Activated CD4-positive, alpha-beta T cell treated with anti-CD3 and anti-CD28 coated beads, Interleukin-2, Interleukin-6, amounts not matched to agents 100 ng/mL and 50 ng/mL, durations not matched to agents 16 hours and 8 hours (primary cell): ENCODE data around the gene RALGPS1.
"Not testable (repeated sequence)": the region's sequence is repeated elsewhere in the genome, so short reads cannot be mapped to it uniquely, and the experiment has no call there.

Experiments
- DNase-seq: peaks from one replicate; pipeline ENCODE4 v3.0.0-alpha.2; 2020

Gene RALGPS1

DNA sequence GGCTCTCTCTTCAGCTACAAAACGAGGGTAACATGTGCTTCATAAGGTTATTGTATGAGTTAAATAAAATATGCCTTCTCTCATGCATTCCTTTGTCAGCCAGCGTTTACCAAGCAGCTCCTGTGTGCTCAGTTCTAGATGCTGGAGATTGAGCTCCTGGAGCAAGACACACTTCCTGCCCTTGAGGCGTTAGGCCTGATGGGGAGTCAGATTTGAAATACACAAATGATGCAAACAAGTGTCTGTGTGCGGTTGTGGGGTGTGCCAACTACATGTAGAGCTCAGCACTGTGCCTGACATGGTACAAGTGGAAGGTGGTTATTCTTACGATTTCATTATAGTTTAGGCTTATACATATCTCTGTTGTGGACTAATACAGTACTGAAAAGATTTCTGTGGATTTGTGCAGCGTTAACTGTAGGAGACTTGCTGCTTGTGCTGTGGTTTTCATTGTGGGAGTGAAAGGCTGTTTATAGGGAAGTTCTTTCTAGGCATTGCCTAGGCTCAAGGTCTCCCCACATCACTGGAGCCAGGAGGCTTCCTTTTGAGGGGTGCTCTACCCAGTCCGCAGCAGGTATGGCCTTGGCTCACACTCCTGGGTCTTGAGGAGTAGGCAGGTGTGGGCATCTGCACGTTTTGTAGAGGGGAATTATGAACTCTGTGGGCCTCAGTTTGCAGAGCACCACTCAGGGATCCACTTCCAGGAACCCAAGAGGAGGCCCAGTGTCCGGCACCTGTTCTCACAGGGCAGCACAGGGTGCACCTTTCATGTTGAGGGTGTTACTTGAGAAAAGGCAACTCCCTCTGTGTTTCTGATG, 247.7 kb downstream of the RALGPS1 start:
- DNase-seq = peak; percentile 90

DNA sequence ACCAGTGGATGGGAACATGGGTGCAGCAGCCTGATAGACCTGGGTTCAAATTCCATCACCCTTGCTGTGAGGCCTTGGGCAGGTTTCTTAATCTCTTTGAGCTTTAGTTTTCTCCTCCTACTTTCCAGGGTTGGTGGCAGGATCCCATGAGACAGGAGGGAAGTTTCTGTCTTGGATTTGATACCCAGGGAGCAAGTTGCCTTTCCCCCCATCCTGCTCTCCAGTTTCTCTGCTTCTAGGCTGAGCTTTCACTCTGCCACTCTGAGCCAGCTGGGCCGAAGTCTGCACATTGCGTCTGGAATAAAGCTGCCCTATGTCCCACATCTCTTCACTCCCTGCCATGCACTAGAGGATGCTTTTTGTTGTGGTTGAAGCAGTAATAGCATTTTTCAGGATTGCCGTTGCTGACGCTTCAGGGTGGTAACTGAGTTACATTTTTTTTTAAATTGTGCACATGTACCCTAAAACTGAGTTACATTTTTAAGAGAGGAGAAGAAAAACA, 248.3 kb downstream of the RALGPS1 start:
- no peak for DNase-seq

- peak; percentile 78 for DNase-seq
Observed at GRCh38 chr9:127163409-127163808, 248.8 kb downstream of the RALGPS1 start.

- no peak for DNase-seq
Observed at GRCh38 chr9:127165116-127165515, 250.5 kb downstream of the RALGPS1 start.

DNA sequence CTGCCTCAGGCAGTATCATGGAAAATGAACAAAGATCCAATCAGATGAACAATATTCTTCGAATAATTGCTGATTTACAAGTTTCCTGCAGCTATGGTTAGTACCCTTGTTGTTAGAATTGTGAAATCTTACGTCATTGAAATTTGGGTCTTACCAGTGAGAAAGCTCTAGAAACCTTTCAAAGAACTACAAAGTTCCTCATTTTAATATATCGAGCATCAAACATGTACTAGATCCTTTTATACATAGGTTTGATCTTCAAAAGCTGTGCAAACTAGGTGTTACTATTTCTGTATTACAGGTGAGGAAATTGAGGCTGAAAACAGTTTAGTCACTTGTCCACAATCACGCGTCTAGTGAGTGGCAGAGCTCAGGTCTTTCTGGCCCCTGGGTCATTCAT, 251.5 kb downstream of the RALGPS1 start:
- no peak for DNase-seq

DNA sequence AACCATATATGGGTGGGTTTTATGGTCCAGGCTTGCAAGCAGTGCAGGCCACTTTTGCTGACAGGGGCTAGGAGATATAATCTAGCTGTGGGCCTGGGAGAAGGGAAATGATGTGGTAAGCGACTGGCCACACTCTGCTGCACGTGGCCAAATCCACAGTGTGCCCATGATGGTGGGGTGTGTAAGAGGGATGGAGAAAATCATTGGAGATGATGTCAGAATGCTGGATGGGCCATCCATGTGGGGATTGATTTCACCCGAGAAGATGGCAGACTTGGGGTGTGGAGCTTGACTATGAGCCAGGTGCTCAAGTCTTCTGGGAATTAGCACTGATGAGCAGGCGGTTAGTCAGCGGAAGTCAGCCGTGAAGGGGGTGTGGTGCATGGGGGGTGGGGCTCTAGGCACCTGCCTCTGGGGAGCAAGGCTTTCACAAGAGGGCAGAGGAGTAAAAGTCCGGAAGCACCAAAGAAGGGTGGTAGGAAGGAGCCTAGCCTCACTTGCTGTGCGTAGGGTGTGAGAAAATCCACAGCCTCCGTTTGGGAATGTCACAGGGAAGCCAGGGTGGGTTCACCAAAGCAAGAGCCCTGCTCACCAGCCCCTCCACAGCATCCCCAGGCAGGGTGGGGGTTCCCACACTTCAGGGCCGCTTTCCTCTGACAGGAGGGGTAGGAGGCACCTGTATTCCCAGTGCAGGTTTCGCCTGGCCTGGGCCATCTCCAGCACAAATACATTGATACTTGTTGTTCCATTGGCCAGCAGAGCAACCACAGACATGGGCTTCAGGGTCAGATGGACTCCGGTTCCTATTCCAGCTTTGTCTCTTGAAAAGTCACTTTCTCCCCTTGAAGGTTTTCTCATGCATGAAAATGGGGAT, 252.3 kb downstream of the RALGPS1 start:
- no peak for DNase-seq

DNA sequence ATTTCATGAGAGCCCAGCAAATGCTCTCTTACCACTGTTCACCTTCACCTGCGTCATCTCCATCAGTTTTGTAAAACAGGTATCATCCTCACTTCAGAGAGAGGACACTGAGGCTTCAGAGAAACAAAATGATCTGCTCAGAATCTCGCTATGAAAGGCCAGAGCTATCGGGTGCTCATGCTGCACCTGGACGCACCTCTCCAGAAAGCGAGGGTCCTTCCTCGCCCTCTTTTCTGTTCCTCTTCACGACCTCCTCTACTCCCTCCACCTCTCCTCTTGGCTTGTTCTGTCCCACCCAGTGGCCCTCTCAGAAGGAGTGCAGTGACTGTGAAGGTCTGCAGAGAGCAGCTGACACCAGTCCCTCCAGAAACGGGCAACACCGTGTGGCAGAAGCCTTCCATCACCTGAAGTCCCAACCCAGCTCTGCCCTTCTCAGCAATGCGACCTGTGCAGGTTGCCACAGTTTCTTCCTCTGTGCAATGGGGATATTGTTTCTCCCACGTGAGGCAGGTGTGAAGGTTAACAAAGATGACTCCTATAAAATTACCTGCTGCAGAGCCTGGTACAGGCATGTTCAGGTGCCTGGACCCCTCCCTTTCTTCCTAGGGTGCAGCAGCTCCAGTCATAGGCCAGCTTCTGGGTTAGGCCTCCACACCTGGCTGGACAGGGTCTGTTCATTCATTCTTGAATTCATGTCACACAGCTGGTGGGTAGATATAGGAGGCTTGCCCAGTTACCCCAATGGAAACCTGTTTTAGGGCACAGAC, 253.2 kb downstream of the RALGPS1 start:
- DNase-seq = no peak

DNA sequence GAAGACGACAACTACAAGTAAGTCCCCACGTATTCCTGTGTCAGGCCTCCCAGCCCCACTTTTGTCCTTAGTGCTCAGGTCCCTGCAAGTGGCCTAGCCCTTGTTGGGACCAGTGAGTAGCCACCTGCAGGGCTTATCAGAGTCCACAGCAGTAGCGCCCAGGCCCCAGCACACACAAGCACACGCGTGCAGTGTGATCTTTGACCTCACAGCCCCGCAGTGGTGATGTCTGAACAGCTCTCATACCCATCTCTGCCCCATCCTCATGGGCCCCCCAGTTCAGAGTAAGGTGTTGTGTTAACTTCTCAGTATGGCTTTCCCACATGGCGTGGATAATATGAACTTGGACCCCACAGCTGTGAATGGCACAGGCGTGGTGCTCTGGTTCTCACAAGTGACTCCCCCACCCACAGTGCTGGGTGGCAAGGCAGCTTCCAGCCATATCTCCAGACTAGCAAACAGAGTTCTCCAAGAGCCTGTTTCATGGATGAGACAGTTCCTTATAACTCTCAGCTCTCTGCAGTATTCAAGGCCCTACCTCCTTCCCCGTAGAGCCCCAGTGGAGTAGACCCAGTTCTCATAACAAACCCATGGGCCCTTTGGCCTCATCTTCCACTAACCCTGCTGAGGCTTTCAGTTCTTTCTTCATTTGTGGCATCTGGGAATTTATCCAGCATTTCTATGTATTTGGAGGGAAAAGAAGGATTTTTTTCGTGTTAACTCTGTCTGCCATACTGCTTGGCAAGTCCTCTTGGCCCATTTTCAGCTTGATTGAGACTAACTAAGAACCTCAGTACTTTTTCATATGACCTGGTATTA, 254.4 kb downstream of the RALGPS1 start:
- no peak for DNase-seq

DNA sequence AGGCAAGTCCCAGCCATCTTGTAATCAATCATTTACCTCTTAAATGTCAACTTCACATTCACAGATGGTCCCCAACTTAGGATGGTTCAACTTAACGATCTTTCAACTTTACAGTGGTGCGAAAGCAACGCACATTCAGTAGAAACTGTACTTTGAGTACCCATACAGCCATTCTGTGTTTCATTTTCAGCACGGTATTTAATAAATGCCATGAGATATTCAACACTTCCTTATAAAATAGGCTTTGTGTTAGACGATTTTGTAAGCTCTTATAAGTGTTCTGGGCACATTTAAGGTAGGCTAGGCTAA, 254.9 kb downstream of the RALGPS1 start:
- DNase-seq = no peak

- no peak for DNase-seq
Observed at GRCh38 chr9:127170103-127170502, 255.5 kb downstream of the RALGPS1 start.

DNA sequence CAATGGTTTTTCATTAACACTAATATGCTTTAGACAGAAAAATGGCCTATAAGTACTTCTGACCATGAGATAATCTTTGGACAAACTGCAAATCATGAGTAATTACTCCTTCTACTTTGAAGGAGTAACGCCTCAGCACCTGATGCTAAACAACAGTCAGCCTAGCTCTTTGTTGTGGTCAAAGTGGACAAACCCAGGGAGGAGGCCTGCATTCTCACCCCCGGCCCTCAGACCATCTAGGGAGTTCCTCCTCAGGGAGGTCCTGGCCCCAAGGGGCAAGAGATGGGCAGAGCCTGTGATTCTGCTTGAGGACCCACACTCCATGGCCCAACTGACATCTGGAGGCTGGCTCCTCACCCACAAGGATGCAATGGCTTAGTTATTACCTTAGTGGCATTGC, 256.1 kb downstream of the RALGPS1 start:
- DNase-seq = no peak

DNA sequence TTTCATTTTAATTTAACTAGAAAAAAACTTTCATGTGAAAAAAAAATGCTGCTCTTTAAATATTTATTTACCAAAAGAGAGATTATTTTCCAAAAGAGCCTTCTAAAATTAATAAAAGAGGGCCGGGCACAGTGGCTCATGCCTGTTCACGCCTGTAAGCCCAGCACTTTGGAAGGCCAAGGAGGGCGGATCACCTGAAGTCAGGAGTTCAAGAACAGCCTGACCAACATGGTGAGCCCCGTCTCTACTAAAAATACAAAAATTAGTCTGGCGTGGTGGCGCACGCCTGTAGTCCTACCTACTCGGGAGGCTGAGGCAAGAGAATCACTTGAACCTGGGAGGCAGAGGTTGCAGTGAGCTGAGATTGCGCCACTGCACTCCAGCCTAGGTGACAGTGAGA, 256.8 kb downstream of the RALGPS1 start:
- not testable (repeated sequence) for DNase-seq

DNA sequence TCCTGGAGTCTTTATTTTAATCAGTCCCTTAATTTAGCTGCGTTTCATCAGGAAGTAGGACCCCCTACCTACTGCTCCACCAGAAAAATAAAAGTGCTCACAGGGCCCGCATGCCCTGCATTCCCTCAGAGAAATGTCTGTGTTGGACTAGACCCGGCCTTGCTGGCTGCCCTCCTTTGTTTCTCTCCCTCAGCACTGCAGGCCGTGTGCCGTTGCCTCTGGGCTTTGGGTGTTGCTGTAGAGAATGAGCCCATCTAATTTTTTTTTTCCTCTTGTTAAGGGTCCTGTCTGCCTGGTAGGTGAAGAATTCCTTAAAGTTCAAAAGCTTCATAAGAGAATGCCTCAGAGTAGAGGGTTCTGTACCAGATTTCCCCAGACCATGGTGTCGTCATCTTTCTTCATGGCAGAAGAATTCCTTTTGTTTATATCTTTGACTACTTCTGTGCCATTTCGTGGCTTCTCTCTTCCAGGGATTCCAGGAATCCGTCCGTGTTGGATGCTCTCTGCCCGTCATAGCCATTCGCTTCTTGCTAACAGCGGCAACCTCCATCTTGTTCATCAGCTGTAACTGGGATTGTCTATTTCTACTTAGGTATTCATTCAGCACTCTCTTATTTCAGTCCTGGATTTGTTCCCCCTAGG, 257.6 kb downstream of the RALGPS1 start:
- no peak for DNase-seq

- no peak for DNase-seq
Observed at GRCh38 chr9:127173063-127173462, 258.5 kb downstream of the RALGPS1 start.

DNA sequence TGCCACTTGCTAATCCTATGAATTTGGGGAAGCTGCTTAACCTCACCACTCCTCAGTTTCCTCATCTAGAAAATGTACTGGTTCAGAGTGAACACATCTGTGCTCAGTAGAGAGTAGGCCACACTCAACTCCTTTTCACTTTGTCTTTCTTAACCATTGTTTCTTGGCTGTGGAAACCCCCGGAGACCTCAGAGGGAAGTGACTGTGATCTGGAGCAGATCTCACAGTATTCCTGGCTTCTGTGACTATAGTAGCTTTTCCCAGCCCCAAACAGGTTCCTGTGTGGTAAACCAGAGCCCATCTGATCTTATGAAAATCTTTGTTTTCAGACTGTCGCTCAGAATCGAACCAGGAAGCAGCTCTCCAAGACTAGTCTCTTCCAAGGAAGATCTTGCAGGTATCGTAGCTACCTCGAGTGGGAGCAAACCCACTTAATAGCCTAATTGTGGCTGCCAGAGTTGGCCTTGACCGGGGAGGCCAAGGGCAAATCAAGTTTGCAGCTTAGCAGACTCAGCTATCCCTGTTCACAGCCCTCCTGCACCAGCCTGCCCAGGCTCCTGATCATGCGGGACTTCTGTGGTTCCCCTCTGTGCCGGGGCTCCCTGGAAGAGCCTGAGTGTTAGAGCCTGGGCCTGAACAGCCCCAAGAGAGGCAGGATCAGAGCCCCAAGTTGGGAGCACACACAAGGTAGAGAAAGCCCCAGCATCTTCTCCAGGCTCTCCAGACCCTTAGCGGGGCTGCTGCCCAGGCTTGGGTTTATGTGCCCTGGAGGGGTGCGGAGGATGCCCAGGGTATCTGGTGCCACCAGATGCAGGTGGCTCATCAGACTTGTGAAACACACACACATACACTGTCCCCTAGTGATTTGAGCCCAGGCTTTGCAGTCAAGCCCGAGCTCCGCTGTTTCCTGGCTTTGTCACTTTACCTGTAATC, 260.1 kb downstream of the RALGPS1 start:
- DNase-seq = no peak

- DNase-seq = no peak
Observed at GRCh38 chr9:127175319-127175715, 260.7 kb downstream of the RALGPS1 start.

DNA sequence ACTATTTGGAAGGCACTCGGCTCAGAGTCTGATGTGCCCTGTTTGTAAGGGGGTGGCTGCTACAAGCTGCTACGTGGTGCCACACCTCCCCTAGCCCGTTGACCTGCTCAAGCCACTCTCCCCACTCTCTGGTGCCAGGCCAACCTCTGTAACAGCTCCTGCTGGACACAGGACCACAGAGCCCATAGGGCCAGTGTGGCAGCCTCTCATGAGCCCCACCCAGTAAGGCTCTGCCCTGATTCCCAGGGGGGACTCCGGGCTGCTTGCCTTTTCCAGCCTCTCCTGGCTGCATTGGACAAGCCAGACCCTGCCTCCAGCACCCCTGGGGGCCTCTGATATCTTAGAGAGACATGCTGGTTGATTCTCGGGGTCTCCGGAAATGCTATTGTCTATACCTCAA, 261.2 kb downstream of the RALGPS1 start:
- DNase-seq = no peak

DNA sequence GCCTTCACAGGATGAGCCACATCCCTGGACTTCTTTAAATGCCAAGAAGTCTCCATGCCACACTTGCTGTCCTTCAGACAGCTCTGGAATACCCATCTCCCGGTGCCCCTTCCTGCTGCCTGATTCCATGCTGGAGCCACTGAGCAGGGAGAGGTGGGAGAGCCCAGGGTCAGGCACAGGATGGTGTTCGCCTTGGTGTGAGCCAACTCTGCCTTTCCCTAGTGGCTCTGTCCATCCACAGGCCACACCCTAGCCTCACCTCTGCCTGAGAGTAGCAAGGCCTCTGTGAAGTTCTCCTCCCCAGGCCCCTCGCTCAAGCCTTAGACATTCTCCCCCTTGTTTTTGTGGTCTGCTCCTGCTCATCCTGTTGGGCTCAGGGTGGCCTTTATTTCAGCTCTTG, 262.0 kb downstream of the RALGPS1 start:
- DNase-seq = no peak

DNA sequence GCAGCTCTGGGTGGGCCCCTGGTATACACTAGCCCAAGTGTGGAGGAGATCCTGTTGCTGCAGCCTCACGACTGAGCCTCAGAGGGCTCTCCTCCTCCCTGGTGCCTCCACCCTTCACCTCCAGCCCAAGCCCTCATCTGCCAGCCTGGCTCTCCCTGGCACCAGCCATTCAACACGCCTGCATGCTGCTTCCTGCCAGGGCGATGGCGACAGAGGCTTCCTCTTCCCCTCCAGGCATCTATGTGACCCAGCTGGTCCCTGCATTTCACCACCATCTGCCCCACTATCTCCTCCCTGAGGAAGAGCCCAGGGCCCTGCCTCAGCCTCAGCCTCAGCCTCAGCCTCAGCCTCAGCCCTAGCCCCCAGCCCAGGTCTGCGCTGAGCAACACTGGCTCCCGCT, 262.6 kb downstream of the RALGPS1 start:
- DNase-seq = no peak

DNA sequence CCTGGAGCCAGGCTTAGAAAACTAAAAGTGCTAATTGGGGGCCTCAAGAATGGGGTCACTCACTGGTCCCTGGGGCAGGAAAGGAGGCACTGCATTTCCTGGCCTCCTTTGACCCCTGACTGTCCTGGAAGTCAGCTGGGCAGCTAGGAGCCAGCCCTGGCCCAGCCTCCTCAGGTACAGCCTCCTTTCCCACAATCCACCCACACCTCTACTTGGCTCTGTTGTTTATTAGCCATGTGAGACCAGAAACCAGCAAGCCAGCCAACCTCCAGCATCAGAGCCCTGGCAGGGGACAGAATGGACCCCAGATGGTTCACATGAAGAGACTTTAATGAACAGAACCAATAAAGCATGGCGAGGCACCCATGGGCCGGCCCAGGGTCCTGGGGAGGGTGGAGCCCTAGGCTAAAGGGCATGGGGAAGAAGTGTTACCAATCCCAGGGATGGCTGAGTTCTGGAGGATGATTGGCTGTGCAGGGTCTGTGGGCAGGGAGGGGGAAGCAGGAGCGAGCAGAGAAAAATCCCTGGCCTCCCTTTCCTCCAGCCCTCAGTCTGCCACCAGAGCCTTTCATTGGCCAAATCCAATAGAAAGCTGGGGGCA, 263.2 kb downstream of the RALGPS1 start:
- DNase-seq = no peak
